CD8-positive, alpha-beta memory T cell (primary cell): Measurements from ENCODE around the gene UFC1. TPM values are rescaled to one million over a fixed set of nuclear protein-coding genes. Genes with fewer than 3 reads are reported as not detected.

Experiments used
- CTCF ChIA-PET: fragments of 350-600 bp; sonication (Branson Sonifier 250); formaldehyde crosslinking; loops from one replicate; lab custom pipeline; 2021; ENCODE audit warnings: antibody characterized with exemption; lab: Charles Lee
- POLR2A ChIA-PET: fragments of 350-600 bp; sonication (Branson Sonifier 250); formaldehyde crosslinking; loops from one replicate; lab custom pipeline; 2021; ENCODE audit warnings: antibody characterized with exemption; lab: Charles Lee
- DNase-seq, 5 donors: peaks; one replicate each; pipeline versions ENCODE4 v3.0.0 to v3.0.0-alpha.2; 2020 to 2022; ENCODE audit warnings: mixed read lengths in 1 of 5
- H3K27ac ChIP-seq: one replicate; pipeline ENCODE4 v1.7.0; 2013; ENCODE audit warnings: low read depth, mild to moderate bottlenecking, low read length, moderate library complexity
- H3K27me3 ChIP-seq: 2 replicates; pipeline ENCODE4 v1.7.0; 2013; ENCODE audit warnings: low read length, mild to moderate bottlenecking; ENCODE audit not compliant: insufficient read depth, poor library complexity, severe bottlenecking
- H3K36me3 ChIP-seq: 2 replicates; pipeline ENCODE4 v1.7.0; 2013; ENCODE audit warnings: mild to moderate bottlenecking, low read length, moderate library complexity; ENCODE audit not compliant: insufficient read depth
- H3K4me1 ChIP-seq: 2 replicates; pipeline ENCODE4 v1.7.0; 2013; ENCODE audit warnings: mild to moderate bottlenecking, low read length, moderate library complexity; ENCODE audit not compliant: insufficient read depth
- H3K4me3 ChIP-seq: 2 replicates; pipeline ENCODE4 v1.7.0; 2013; ENCODE audit warnings: mild to moderate bottlenecking, low read length
- H3K9me3 ChIP-seq: 2 replicates; pipeline ENCODE4 v1.7.0; 2013; ENCODE audit warnings: mild to moderate bottlenecking, low read length
- H3K27ac Mint-ChIP-seq, 8 donors: one replicate each; pipeline ENCODE4 v1.8.0; 2020 to 2021; ENCODE audit warnings: mixed read lengths in 8 of 8, mild to moderate bottlenecking in 6 of 8, inconsistent platforms in 3 of 8, moderate library complexity in 3 of 8
- H3K27me3 Mint-ChIP-seq, 2 donors: one replicate each; pipeline ENCODE4 v1.8.0; 2020 to 2021; ENCODE audit warnings: mixed read lengths in 2 of 2, mild to moderate bottlenecking in 1 of 2, moderate library complexity in 1 of 2
- H3K36me3 Mint-ChIP-seq, 3 donors: one replicate each; pipeline ENCODE4 v1.8.0; 2020 to 2021; ENCODE audit warnings: mixed read lengths in 3 of 3, inconsistent platforms in 1 of 3, mild to moderate bottlenecking in 1 of 3
- H3K4me1 Mint-ChIP-seq, 3 donors: one replicate each; pipeline ENCODE4 v1.8.0; 2020 to 2021; ENCODE audit warnings: mixed read lengths in 3 of 3, inconsistent platforms in 1 of 3, mild to moderate bottlenecking in 1 of 3
- H3K4me3 Mint-ChIP-seq, 7 donors: one replicate each; pipeline ENCODE4 v1.8.0; 2020 to 2021; ENCODE audit warnings: mixed read lengths in 7 of 7, mild to moderate bottlenecking in 6 of 7, moderate library complexity in 4 of 7, inconsistent platforms in 2 of 7
- H3K9me3 Mint-ChIP-seq, 5 donors: one replicate each; pipeline ENCODE4 v1.8.0; 2020 to 2022; ENCODE audit warnings: mixed read lengths in 5 of 5, mild to moderate bottlenecking in 3 of 5, moderate library complexity in 2 of 5, inconsistent platforms in 1 of 5
- polyA plus RNA-seq: library from polyadenylated mRNA; unstranded; fragments of 300-500 nt; fragmentation: Illumina TruSeq; gene quantifications from one replicate; pipeline ENCODE4 v1.2.3, GENCODE V29; 2021
- total RNA-seq, 2 experiments: library from RNA; stranded (reverse); gene quantifications; one replicate each; pipeline ENCODE4 v1.2.3, GENCODE V29; 2021

UFC1 gene
- total and polyA plus RNA-seq, 3 experiments from 2014 or later: 109 to 174 (median 118) TPM

GRCh38 chr1:161158316-161159010 lies 4.7 kb downstream of the UFC1 start:
- no peaks in the 10 kb centered on the region for H3K36me3 ChIP-seq
- no peaks in the 10 kb centered on the region for H3K9me3 ChIP-seq
- Mint-ChIP-seq H3K27me3 (no peaks in the 10 kb centered on the region), H3K36me3 (peaks cover 0 to 69% (median 15%) of the 10 kb centered on the region in 3 donors), H3K4me3 (peak overlapping the region; percentile 90 to 97 (median 95)), H3K4me1 (peaks cover 48 to 82% (median 74%) of the 10 kb centered on the region in 3 donors), H3K9me3 (no peaks in the 10 kb centered on the region), H3K27ac (peak overlapping the region; percentile 89 to 99 (median 96))
- H3K4me1 ChIP-seq: peaks cover 37% of the 10 kb centered on the region
- ChIA-PET CTCF (interaction anchor here (1.3 to 6.4 kb wide), 4 partner anchors 7 to 67 kb away, joined by 3 to 44 read pairs (median 10); partner anchors contain the start of genes NIT1, PFDN2, PPOX and TOMM40L), POLR2A (interaction anchor here (0.8 to 1.1 kb wide), 2 partner anchors 27 to 68 kb away, joined by 3 read pairs; partner anchors contain the start of gene TOMM40L)
- no peaks in the 10 kb centered on the region for H3K27me3 ChIP-seq
- H3K27ac ChIP-seq: peak overlapping the region; percentile 75
- H3K4me3 ChIP-seq: peak overlapping the region; percentile 79
- no peak for DNase-seq

GRCh38 chr1:161159087-161159912 lies 5.5 kb downstream of the UFC1 start, which contains the start of gene USP21:
TSS of gene USP21 (plus strand) at chr1:161159500. CDS start at chr1:161160641, 1,141 bp downstream.
- H3K27me3 Mint-ChIP-seq: no peaks in the 10 kb centered on the region
- peak within 1 kb of the TSS; percentile 89 to 99 (median 96) for H3K27ac Mint-ChIP-seq
- peak within 1 kb of the TSS; percentile 75 for H3K27ac ChIP-seq
- POLR2A ChIA-PET: no interaction called here
- H3K36me3 Mint-ChIP-seq: peaks cover 0 to 69% (median 20%) of the 10 kb centered on the region in 3 donors
- H3K27me3 ChIP-seq: no peaks in the 10 kb centered on the region
- H3K36me3 ChIP-seq: peaks cover 6% of the 10 kb centered on the region
- DNase-seq: peak; percentile 87 to 94 (median 89)
- CTCF ChIA-PET: interaction anchor here (1.3 kb wide), 1 partner anchor 32 kb away, joined by 3 read pairs; no protein-coding TSS in a partner anchor
- H3K9me3 ChIP-seq: no peaks in the 10 kb centered on the region
- H3K4me3 Mint-ChIP-seq: peak within 1 kb of the TSS; percentile 90 to 97 (median 95)
- peaks cover 43 to 79% (median 74%) of the 10 kb centered on the region in 3 donors for H3K4me1 Mint-ChIP-seq
- no peaks in the 10 kb centered on the region for H3K9me3 Mint-ChIP-seq
- H3K4me3 ChIP-seq: peak within 1 kb of the TSS; percentile 79
- peaks cover 37% of the 10 kb centered on the region for H3K4me1 ChIP-seq

GRCh38 chr1:161159913-161160243 lies 6.1 kb downstream of the UFC1 start:
- ChIA-PET POLR2A (no interaction called here), CTCF (interaction anchor here (2.1 kb wide), 1 partner anchor 222 kb away, joined by 5 read pairs; no protein-coding TSS in a partner anchor)
- Histone ChIP-seq H3K9me3 (no peaks in the 10 kb centered on the region), H3K27me3 (no peaks in the 10 kb centered on the region), H3K36me3 (peaks cover 10% of the 10 kb centered on the region), H3K4me3 (peak overlapping the region; percentile 79), H3K4me1 (peaks cover 34% of the 10 kb centered on the region), H3K27ac (peak overlapping the region; percentile 75)
- Mint-ChIP-seq H3K4me1 (peaks cover 40 to 77% (median 70%) of the 10 kb centered on the region in 3 donors), H3K36me3 (peaks cover 0 to 75% (median 21%) of the 10 kb centered on the region in 3 donors), H3K4me3 (peak overlapping the region; percentile 90 to 97 (median 95)), H3K27ac (peak overlapping the region; percentile 55 to 99 (median 91)), H3K27me3 (no peaks in the 10 kb centered on the region), H3K9me3 (no peaks in the 10 kb centered on the region)
- no peak for DNase-seq

- no peaks in the 10 kb centered on the region for H3K27me3 ChIP-seq
- POLR2A ChIA-PET: interaction anchor here (1.2 kb wide), 1 partner anchor 22 kb away, joined by 6 read pairs; no protein-coding TSS in a partner anchor
- H3K36me3 ChIP-seq: peaks cover 10% of the 10 kb centered on the region
- no peaks in the 10 kb centered on the region for H3K9me3 ChIP-seq
- CTCF ChIA-PET: interaction anchor here (1.4 to 2.5 kb wide), 3 partner anchors 20 to 221 kb away, joined by 3 to 7 read pairs (median 5); no protein-coding TSS in a partner anchor
- H3K4me1 ChIP-seq: peaks cover 38% of the 10 kb centered on the region
- Mint-ChIP-seq H3K9me3 (no peaks in the 10 kb centered on the region), H3K4me1 (peaks cover 38 to 77% (median 70%) of the 10 kb centered on the region in 3 donors), H3K4me3 (peak overlapping the region; percentile 90 to 97 (median 95)), H3K36me3 (peaks cover 0 to 79% (median 21%) of the 10 kb centered on the region in 3 donors), H3K27ac (peak overlapping the region in 7 of 8 donors; percentile 66 to 97 (median 89)), H3K27me3 (no peaks in the 10 kb centered on the region)
- DNase-seq: no peak
- H3K4me3 ChIP-seq: no peak overlapping the region
- H3K27ac ChIP-seq: peak overlapping the region; percentile 40
Measured at GRCh38 chr1:161160671-161161145, 6.9 kb downstream of the UFC1 start.

GRCh38 chr1:161161652-161162051 lies 7.9 kb downstream of the UFC1 start:
- H3K9me3 Mint-ChIP-seq: no peaks in the 10 kb centered on the region
- ChIA-PET POLR2A (interaction anchor here (1.2 kb wide), 1 partner anchor 21 kb away, joined by 6 read pairs; no protein-coding TSS in a partner anchor), CTCF (interaction anchor here (1.0 to 2.5 kb wide), 5 partner anchors 19 to 220 kb away, joined by 3 to 7 read pairs (median 3); no protein-coding TSS in a partner anchor)
- no peak overlapping the region for H3K4me3 ChIP-seq
- peaks cover 38% of the 10 kb centered on the region for H3K4me1 ChIP-seq
- H3K36me3 Mint-ChIP-seq: peaks cover 0 to 85% (median 21%) of the 10 kb centered on the region in 3 donors
- no peaks in the 10 kb centered on the region for H3K9me3 ChIP-seq
- peak overlapping the region in 6 of 8 donors; percentile 9 to 96 (median 69) for H3K27ac Mint-ChIP-seq
- H3K27me3 Mint-ChIP-seq: no peaks in the 10 kb centered on the region
- H3K36me3 ChIP-seq: peaks cover 10% of the 10 kb centered on the region
- DNase-seq: no peak
- H3K4me1 Mint-ChIP-seq: peaks cover 44 to 83% (median 78%) of the 10 kb centered on the region in 3 donors
- H3K27me3 ChIP-seq: no peaks in the 10 kb centered on the region
- H3K27ac ChIP-seq: peak overlapping the region; percentile 40
- peak overlapping the region; percentile 20 to 89 (median 43) for H3K4me3 Mint-ChIP-seq

GRCh38 chr1:161162052-161162451 lies 8.3 kb downstream of the UFC1 start:
- Mint-ChIP-seq H3K27me3 (no peaks in the 10 kb centered on the region), H3K9me3 (no peaks in the 10 kb centered on the region), H3K4me3 (peak overlapping the region; percentile 20 to 82 (median 50)), H3K4me1 (peaks cover 47 to 85% (median 82%) of the 10 kb centered on the region in 3 donors), H3K27ac (peak overlapping the region in 7 of 8 donors; percentile 9 to 99 (median 62)), H3K36me3 (peaks cover 0 to 84% (median 21%) of the 10 kb centered on the region in 3 donors)
- no peaks in the 10 kb centered on the region for H3K27me3 ChIP-seq
- H3K27ac ChIP-seq: peak overlapping the region; percentile 19
- H3K4me3 ChIP-seq: no peak overlapping the region
- H3K4me1 ChIP-seq: peaks cover 42% of the 10 kb centered on the region
- CTCF ChIA-PET: interaction anchor here (0.6 to 2.5 kb wide), 6 partner anchors 19 to 220 kb away, joined by 3 to 7 read pairs (median 3); partner anchors contain the start of gene DEDD
- no peak for DNase-seq
- H3K36me3 ChIP-seq: peaks cover 10% of the 10 kb centered on the region
- POLR2A ChIA-PET: interaction anchor here (1.2 kb wide), 1 partner anchor 20 kb away, joined by 6 read pairs; no protein-coding TSS in a partner anchor
- no peaks in the 10 kb centered on the region for H3K9me3 ChIP-seq

GRCh38 chr1:161162806-161163205 lies 9.0 kb downstream of the UFC1 start:
- Mint-ChIP-seq H3K27me3 (no peaks in the 10 kb centered on the region), H3K4me1 (peaks cover 51 to 88% (median 87%) of the 10 kb centered on the region in 3 donors), H3K36me3 (peaks cover 0 to 77% (median 18%) of the 10 kb centered on the region in 3 donors), H3K27ac (peak overlapping the region in 7 of 8 donors; percentile 20 to 99 (median 87)), H3K9me3 (no peaks in the 10 kb centered on the region), H3K4me3 (peak overlapping the region in 4 of 7 donors; percentile 20 to 82 (median 53))
- no peak overlapping the region for H3K4me3 ChIP-seq
- H3K4me1 ChIP-seq: peaks cover 47% of the 10 kb centered on the region
- POLR2A ChIA-PET: no interaction called here
- H3K36me3 ChIP-seq: peaks cover 10% of the 10 kb centered on the region
- no peaks in the 10 kb centered on the region for H3K27me3 ChIP-seq
- H3K9me3 ChIP-seq: no peaks in the 10 kb centered on the region
- no peak for DNase-seq
- H3K27ac ChIP-seq: peak overlapping the region; percentile 19
- CTCF ChIA-PET: interaction anchor here (1.3 to 2.5 kb wide), 2 partner anchors 18 to 31 kb away, joined by 3 to 7 read pairs; no protein-coding TSS in a partner anchor
